Mesenchymal stem cell (in vitro differentiated cells and primary cell): ENCODE results near the gene ZFYVE16.
"Not testable (repeated sequence)": the region's sequence is repeated elsewhere in the genome, so short reads cannot be mapped to it uniquely, and the experiment has no call there.

Experiments
- DNase-seq: peaks from one replicate; pipeline ENCODE4 v3.0.0-alpha.2; 2013
- H2AFZ ChIP-seq: one replicate; pipeline ENCODE4 v1.6.1; 2013; ENCODE audit warnings: low read depth, mild to moderate bottlenecking, control low read depth, inconsistent platforms, low read length, moderate library complexity
- H2AK5ac ChIP-seq: 2 replicates; pipeline ENCODE4 v1.6.1; 2013; ENCODE audit warnings: low read length, moderate library complexity, mild to moderate bottlenecking, inconsistent platforms; ENCODE audit not compliant: severe bottlenecking
- H2BK120ac ChIP-seq: one replicate; pipeline ENCODE4 v1.6.1; 2013; ENCODE audit warnings: low read depth, mild to moderate bottlenecking, inconsistent platforms, low read length, moderate library complexity
- H2BK12ac ChIP-seq, 2 experiments: one replicate each; pipeline ENCODE4 v1.6.1; 2013; ENCODE audit warnings: inconsistent platforms in 2 of 2, low read length in 2 of 2, mild to moderate bottlenecking in 2 of 2, moderate library complexity in 2 of 2, control low read depth in 1 of 2
- H2BK15ac ChIP-seq: one replicate; pipeline ENCODE4 v1.6.1; 2013; ENCODE audit warnings: mild to moderate bottlenecking, low read depth, inconsistent platforms; ENCODE audit not compliant: poor library complexity, severe bottlenecking
- H2BK5ac ChIP-seq: 2 replicates; pipeline ENCODE4 v1.6.1; 2013; ENCODE audit warnings: low read depth, mild to moderate bottlenecking, low read length, control low read depth, inconsistent platforms; ENCODE audit not compliant: poor library complexity, severe bottlenecking
- H3K14ac ChIP-seq, 2 experiments: one replicate each; pipeline ENCODE4 v1.6.1; 2013; ENCODE audit warnings: inconsistent platforms in 2 of 2, low read length in 2 of 2, control low read depth in 1 of 2, mild to moderate bottlenecking in 1 of 2, moderate library complexity in 1 of 2
- H3K18ac ChIP-seq, 2 experiments: one replicate each; pipeline ENCODE4 v1.6.1; 2013; ENCODE audit warnings: inconsistent platforms in 2 of 2, low read length in 2 of 2, control low read depth in 1 of 2, low read depth in 1 of 2, mild to moderate bottlenecking in 1 of 2
- H3K23ac ChIP-seq, 2 experiments: one replicate each; pipeline ENCODE4 v1.6.1; 2013; ENCODE audit warnings: inconsistent platforms in 2 of 2, low read length in 2 of 2, mild to moderate bottlenecking in 2 of 2, moderate library complexity in 2 of 2, control low read depth in 1 of 2
- H3K27ac ChIP-seq: 2 replicates; pipeline ENCODE4 v1.5.1; 2013; ENCODE audit warnings: mild to moderate bottlenecking, moderate library complexity, low read length, control low read depth, inconsistent platforms; ENCODE audit not compliant: poor library complexity, severe bottlenecking
- H3K27me3 ChIP-seq, 2 experiments: 2 replicates each; pipeline versions ENCODE4 v1.6.1 to v1.7.0; 2013; ENCODE audit warnings: low read length in 2 of 2, mild to moderate bottlenecking in 2 of 2, moderate library complexity in 2 of 2, control low read depth in 1 of 2, inconsistent platforms in 1 of 2; ENCODE audit not compliant: control insufficient read depth in 1 of 2, insufficient read depth in 1 of 2
- H3K36me3 ChIP-seq, 2 experiments: 2 replicates each; pipeline versions ENCODE4 v1.6.1 to v1.7.0; 2013; ENCODE audit warnings: low read length in 2 of 2, control low read depth in 1 of 2, inconsistent platforms in 1 of 2, low read depth in 1 of 2, mild to moderate bottlenecking in 1 of 2; ENCODE audit not compliant: insufficient read depth in 2 of 2, control insufficient read depth in 1 of 2
- H3K4ac ChIP-seq, 2 experiments: one replicate each; pipeline ENCODE4 v1.6.1; 2013; ENCODE audit warnings: inconsistent platforms in 2 of 2, low read length in 2 of 2, mild to moderate bottlenecking in 2 of 2, moderate library complexity in 2 of 2, control low read depth in 1 of 2, low read depth in 1 of 2
- H3K4me1 ChIP-seq: 2 replicates; pipeline ENCODE4 v1.6.1; 2013; ENCODE audit warnings: low read depth, low read length, control low read depth; ENCODE audit not compliant: control insufficient read depth, insufficient read depth
- H3K4me2 ChIP-seq: 2 replicates; pipeline ENCODE4 v1.6.1; 2013; ENCODE audit warnings: low read length, mild to moderate bottlenecking, inconsistent platforms; ENCODE audit not compliant: poor library complexity, severe bottlenecking
- H3K4me3 ChIP-seq, 2 experiments: 2 replicates each; pipeline versions ENCODE4 v1.5.1 to v1.7.0; 2013; ENCODE audit warnings: low read length in 2 of 2, mild to moderate bottlenecking in 2 of 2, control low read depth in 1 of 2, low read depth in 1 of 2; ENCODE audit not compliant: insufficient read depth in 1 of 2
- H3K79me1 ChIP-seq: replicated peaks from 2 replicates; pipeline ENCODE4 v1.6.1; 2013; ENCODE audit warnings: mild to moderate bottlenecking, control low read depth, low read length, inconsistent platforms; ENCODE audit not compliant: poor library complexity, severe bottlenecking
- H3K9ac ChIP-seq: 2 replicates; pipeline ENCODE4 v1.7.0; 2013; ENCODE audit warnings: mild to moderate bottlenecking, low read length, moderate library complexity
- H3K9me3 ChIP-seq: 2 replicates; pipeline ENCODE4 v1.7.0; 2013; ENCODE audit warnings: mild to moderate bottlenecking, low read length; ENCODE audit not compliant: control insufficient read depth
- H4K8ac ChIP-seq: one replicate; pipeline ENCODE4 v1.6.1; 2013; ENCODE audit warnings: inconsistent platforms, mild to moderate bottlenecking, low read length, moderate library complexity
- H4K91ac ChIP-seq: one replicate; pipeline ENCODE4 v1.6.1; 2013; ENCODE audit warnings: mild to moderate bottlenecking, low read length, inconsistent platforms
- WGBS: methylation state at CpG from one replicate; pipeline ENCODE4 v1.1.7; 2013; ENCODE audit warnings: mixed read lengths; 5-methylcytosine and 5-hydroxymethylcytosine counted together

The ZFYVE16 gene

GRCh38 chr5:80390413-80390812, 17.5 kb upstream of the ZFYVE16 start:
- H3K4me3 ChIP-seq, H3K4me1 ChIP-seq, H3K27me3 ChIP-seq, H3K9ac ChIP-seq, DNase-seq, H3K23ac ChIP-seq, H3K18ac ChIP-seq, H2AK5ac ChIP-seq, H3K9me3 ChIP-seq, H3K36me3 ChIP-seq, H2BK5ac ChIP-seq, H2BK120ac ChIP-seq, H3K27ac ChIP-seq, H3K4ac ChIP-seq, H4K8ac ChIP-seq, H2AFZ ChIP-seq, H3K79me1 ChIP-seq, H3K4me2 ChIP-seq, H3K14ac ChIP-seq, H2BK15ac ChIP-seq, H4K91ac ChIP-seq, H2BK12ac ChIP-seq: not testable (repeated sequence)
- WGBS = 93% methylated on average over 3 of the region's 3 CpGs

- not testable (repeated sequence) for H3K9me3 ChIP-seq, DNase-seq, H2AK5ac ChIP-seq, H2BK5ac ChIP-seq, H3K4ac ChIP-seq, H3K9ac ChIP-seq, H4K8ac ChIP-seq, H2BK120ac ChIP-seq, H3K27ac ChIP-seq, H2AFZ ChIP-seq, H2BK15ac ChIP-seq, H3K36me3 ChIP-seq, H2BK12ac ChIP-seq, H3K4me1 ChIP-seq, H3K14ac ChIP-seq, H3K4me3 ChIP-seq, H3K27me3 ChIP-seq, H3K79me1 ChIP-seq, H3K4me2 ChIP-seq, H3K18ac ChIP-seq, H4K91ac ChIP-seq, H3K23ac ChIP-seq
Measured at GRCh38 chr5:80391267-80391666, 16.6 kb upstream of the ZFYVE16 start.

GRCh38 chr5:80399526-80400239, 8.2 kb upstream of the ZFYVE16 start:
- no peak overlapping the region for H2BK15ac ChIP-seq
- no peak overlapping the region for H2AFZ ChIP-seq
- no peak overlapping the region for H4K91ac ChIP-seq
- DNase-seq = peak; percentile 78
- no peak overlapping the region for H3K14ac ChIP-seq
- H3K9me3 ChIP-seq = no peaks in the 10 kb centered on the region
- no peak overlapping the region for H2AK5ac ChIP-seq
- no peaks in the 10 kb centered on the region for H3K27me3 ChIP-seq
- no peak overlapping the region for H3K4me3 ChIP-seq
- H3K18ac ChIP-seq = no peak overlapping the region
- H3K27ac ChIP-seq = no peak overlapping the region
- no peaks in the 10 kb centered on the region for H3K36me3 ChIP-seq
- H4K8ac ChIP-seq = no peak overlapping the region
- no peak overlapping the region for H2BK120ac ChIP-seq
- 84% methylated on average over 1 of the region's 1 CpG for WGBS
- H3K4me1 ChIP-seq = no peaks in the 10 kb centered on the region
- H3K23ac ChIP-seq = no peak overlapping the region
- no peaks in the 10 kb centered on the region for H3K79me1 ChIP-seq
- peak overlapping the region; percentile 77 for H3K9ac ChIP-seq
- H2BK5ac ChIP-seq = no peak overlapping the region
- H2BK12ac ChIP-seq = no peak overlapping the region
- H3K4me2 ChIP-seq = no peak overlapping the region
- no peak overlapping the region for H3K4ac ChIP-seq

GRCh38 chr5:80400368-80400767, 7.5 kb upstream of the ZFYVE16 start:
- H3K9ac ChIP-seq = peak overlapping the region; percentile 77
- H3K23ac ChIP-seq, H4K91ac ChIP-seq, H3K14ac ChIP-seq, H3K27me3 ChIP-seq, H3K27ac ChIP-seq, H2BK12ac ChIP-seq, H3K18ac ChIP-seq, H4K8ac ChIP-seq, H3K4me1 ChIP-seq, H2AFZ ChIP-seq, H3K9me3 ChIP-seq, H2BK15ac ChIP-seq, H3K4me2 ChIP-seq, H2BK5ac ChIP-seq, H2BK120ac ChIP-seq, H3K4me3 ChIP-seq, H3K36me3 ChIP-seq, H3K79me1 ChIP-seq, DNase-seq, H3K4ac ChIP-seq, H2AK5ac ChIP-seq: not testable (repeated sequence)
- WGBS = 100% methylated on average over 1 of the region's 1 CpG
